Ecto neural progenitor cell (in vitro differentiated cells): ENCODE measurements around the gene ADGRD1.
"Not testable (repeated sequence)": the region's sequence is repeated elsewhere in the genome, so short reads cannot be mapped to it uniquely, and the experiment has no call there.

ENCODE experiments used
- DNase-seq: peaks from one replicate; pipeline ENCODE4 v3.0.0-alpha.2; 2018; ENCODE audit warnings: low spot score

The ADGRD1 gene

GRCh38 chr12:130987151-130987931, 33.6 kb downstream of the ADGRD1 start:
- DNase-seq, result peak; percentile 46

- DNase-seq, result no peak
Observed at GRCh38 chr12:130988261-130988660, 34.6 kb downstream of the ADGRD1 start.

GRCh38 chr12:130988751-130989150, 35.0 kb downstream of the ADGRD1 start:
- no peak for DNase-seq

GRCh38 chr12:130989391-130989790, 35.7 kb downstream of the ADGRD1 start:
- DNase-seq, result no peak

- DNase-seq, result no peak
Observed at GRCh38 chr12:130990034-130990433, 36.3 kb downstream of the ADGRD1 start.

- no peak for DNase-seq
Observed at GRCh38 chr12:130992448-130992847, 38.7 kb downstream of the ADGRD1 start.

GRCh38 chr12:130992979-130993538, 39.4 kb downstream of the ADGRD1 start:
- no peak for DNase-seq

GRCh38 chr12:130993759-130994670, 40.3 kb downstream of the ADGRD1 start:
- DNase-seq, result no peak

- no peak for DNase-seq
Observed at GRCh38 chr12:130994821-130995375, 41.2 kb downstream of the ADGRD1 start.

GRCh38 chr12:130995386-130995969, 41.8 kb downstream of the ADGRD1 start:
- not testable (repeated sequence) for DNase-seq

- DNase-seq, result no peak
Observed at GRCh38 chr12:130998136-130998535, 44.4 kb downstream of the ADGRD1 start.

- DNase-seq, result no peak
Observed at GRCh38 chr12:131000000-131000486, 46.3 kb downstream of the ADGRD1 start.

GRCh38 chr12:131001493-131001892, 47.8 kb downstream of the ADGRD1 start:
- no peak for DNase-seq

GRCh38 chr12:131002216-131002631, 48.5 kb downstream of the ADGRD1 start:
- DNase-seq, result no peak

- no peak for DNase-seq
Observed at GRCh38 chr12:131003036-131003715, 49.5 kb downstream of the ADGRD1 start.

GRCh38 chr12:131003716-131004045, 50.0 kb downstream of the ADGRD1 start:
- DNase-seq, result peak; percentile 73

GRCh38 chr12:131004166-131004565, 50.5 kb downstream of the ADGRD1 start:
- DNase-seq, result no peak

GRCh38 chr12:131005161-131006035, 51.7 kb downstream of the ADGRD1 start:
- no peak for DNase-seq

- DNase-seq, result no peak
Observed at GRCh38 chr12:131006036-131006735, 52.5 kb downstream of the ADGRD1 start.
